ENCODE measurements around the gene RECQL5. TPM values are rescaled to one million over a fixed set of nuclear protein-coding genes. Genes with fewer than 3 reads are reported as not detected.
A peak's percentile ranks its signal among the peaks of the same experiment; 100 is the strongest.

RECQL5 gene
- total RNA-seq, 1 experiment from 2014 or later = 40.0 TPM

DNA sequence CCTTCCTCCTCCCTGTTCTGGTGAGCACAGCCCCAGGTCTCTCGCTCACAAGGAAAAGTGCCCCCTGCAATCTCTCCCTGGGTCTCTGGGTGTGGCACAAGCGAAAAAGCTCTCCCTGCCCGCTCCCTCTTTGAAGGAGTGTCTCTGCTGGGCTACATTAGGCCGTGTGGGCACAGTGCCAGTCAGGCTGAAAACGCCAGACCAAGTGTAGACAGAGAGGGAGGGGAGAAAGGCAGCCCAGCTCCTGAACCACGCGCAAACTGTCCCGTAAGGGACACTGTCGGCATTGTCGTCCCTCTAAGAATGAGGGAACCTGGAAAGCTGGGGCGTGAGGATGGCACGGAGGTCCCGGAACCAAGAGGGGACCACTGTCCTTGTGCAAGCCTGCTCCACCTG, 29.8 kb downstream of the RECQL5 start:
- no peaks in the 10 kb centered on the region for H3K23me2 ChIP-seq (ENCODE audit: insufficient read length, low read depth, low read length, poor library complexity, severe bottlenecking)
- no peak overlapping the region for H3K56ac ChIP-seq (ENCODE audit: insufficient read length, low read depth, low read length)
- H3K4me3 Mint-ChIP-seq = no peak overlapping the region
- no peak overlapping the region for H4K91ac ChIP-seq (ENCODE audit: insufficient read length, low read depth, low read length)
- no peak overlapping the region for H3K23ac ChIP-seq (ENCODE audit: insufficient read length, low read depth, low read length)
- no peak overlapping the region for H2BK5ac ChIP-seq (ENCODE audit: insufficient read length, low read length)
- no peak overlapping the region for H4K5ac ChIP-seq (ENCODE audit: insufficient read length, low read depth, low read length)
- H2AFZ ChIP-seq (ENCODE audit: low read length) = no peak overlapping the region
- H3K9me3 ChIP-seq (ENCODE audit: control insufficient read depth, low read depth, low read length) = no peaks in the 10 kb centered on the region
- H3K9ac ChIP-seq (ENCODE audit: extremely low read depth, insufficient read length, low read length) = no peak overlapping the region
- no peaks in the 10 kb centered on the region for H3K9me3 Mint-ChIP-seq
- DNase-seq = no peak
- H3T11ph ChIP-seq (ENCODE audit: low read length) = no peak overlapping the region
- H3K18ac ChIP-seq (ENCODE audit: insufficient read length, low read depth, low read length) = no peak overlapping the region
- H3K79me1 ChIP-seq (ENCODE audit: insufficient read depth, low read depth, low read length, poor library complexity, severe bottlenecking) = no peaks in the 10 kb centered on the region
- no peak overlapping the region for H2BK120ac ChIP-seq (ENCODE audit: low read depth, low read length, poor library complexity, severe bottlenecking)
- no peak overlapping the region for H3K27ac ChIP-seq (ENCODE audit: insufficient read length, low read depth, low read length)
- peak overlapping the region in 2 of 3 experiments; percentile 39 to 48; a peak in 3 of 7 replicates for H3K27ac Mint-ChIP-seq
- H3K79me2 ChIP-seq (ENCODE audit: insufficient read depth, low read length) = no peaks in the 10 kb centered on the region
- H3K4ac ChIP-seq (ENCODE audit: low read depth, low read length) = no peak overlapping the region
- no peak overlapping the region for H2AK5ac ChIP-seq (ENCODE audit: insufficient read length, low read length)
- no peak overlapping the region for H3K14ac ChIP-seq (ENCODE audit: insufficient read depth, low read length)
- no CpG with 5 or more reads among the region's 13 CpGs for WGBS (ENCODE audit: extremely low coverage, insufficient read length, low lambda C conversion rate)
- H3K4me1 ChIP-seq (ENCODE audit: insufficient read depth, low read length) = no peaks in the 10 kb centered on the region; the same call in 1 of the 2 replicates
- no peak overlapping the region for H2BK12ac ChIP-seq (ENCODE audit: insufficient read length, low read depth, low read length)
- H4K20me1 ChIP-seq (ENCODE audit: control insufficient read depth, insufficient read depth, insufficient read length) = no peaks in the 10 kb centered on the region
- H3K4me2 ChIP-seq (ENCODE audit: insufficient read depth, insufficient read length, low read length) = no peak overlapping the region
- H3K27me3 ChIP-seq (ENCODE audit: insufficient read depth, low read length) = no peaks in the 10 kb centered on the region
- peaks cover 0 to 4% (median 0%) of the 10 kb centered on the region in 3 experiments; a peak in 1 of 7 replicates for H3K36me3 Mint-ChIP-seq (ENCODE audit: insufficient read depth in 1 of 3, low read depth in 3 of 3)
- peaks cover 17 to 27% of the 10 kb centered on the region in 2 experiments for H3K4me1 Mint-ChIP-seq
- no peak overlapping the region for H2BK20ac ChIP-seq (ENCODE audit: low read depth, low read length, poor library complexity, severe bottlenecking)
- H2BK15ac ChIP-seq (ENCODE audit: low read depth, low read length) = no peak overlapping the region
- H3K27me3 Mint-ChIP-seq (ENCODE audit: low read depth) = no peaks in the 10 kb centered on the region
- TF ChIP-seq, protein P1, sequence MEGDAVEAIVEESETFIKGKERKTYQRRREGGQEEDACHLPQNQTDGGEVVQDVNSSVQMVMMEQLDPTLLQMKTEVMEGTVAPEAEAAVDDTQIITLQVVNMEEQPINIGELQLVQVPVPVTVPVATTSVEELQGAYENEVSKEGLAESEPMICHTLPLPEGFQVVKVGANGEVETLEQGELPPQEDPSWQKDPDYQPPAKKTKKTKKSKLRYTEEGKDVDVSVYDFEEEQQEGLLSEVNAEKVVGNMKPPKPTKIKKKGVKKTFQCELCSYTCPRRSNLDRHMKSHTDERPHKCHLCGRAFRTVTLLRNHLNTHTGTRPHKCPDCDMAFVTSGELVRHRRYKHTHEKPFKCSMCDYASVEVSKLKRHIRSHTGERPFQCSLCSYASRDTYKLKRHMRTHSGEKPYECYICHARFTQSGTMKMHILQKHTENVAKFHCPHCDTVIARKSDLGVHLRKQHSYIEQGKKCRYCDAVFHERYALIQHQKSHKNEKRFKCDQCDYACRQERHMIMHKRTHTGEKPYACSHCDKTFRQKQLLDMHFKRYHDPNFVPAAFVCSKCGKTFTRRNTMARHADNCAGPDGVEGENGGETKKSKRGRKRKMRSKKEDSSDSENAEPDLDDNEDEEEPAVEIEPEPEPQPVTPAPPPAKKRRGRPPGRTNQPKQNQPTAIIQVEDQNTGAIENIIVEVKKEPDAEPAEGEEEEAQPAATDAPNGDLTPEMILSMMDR (conservative IDR thresholded peaks at IDR 0.05) = no peak
- H4K8ac ChIP-seq (replicated peaks; ENCODE audit: insufficient read length, low read depth, low read length) = no peak overlapping the region

Data from H9 (cell line).